ENCODE measurements around the gene AMOTL1.

- no peak for TF ChIP-seq CTCF (IDR thresholded peaks at IDR 0.05; ENCODE audit: control extremely low read depth in 1 of 3, insufficient read depth in 1 of 3, low read depth in 1 of 3, low read length in 3 of 3)
- TF ChIP-seq JUND (IDR thresholded peaks at IDR 0.05; ENCODE audit: low read length) = no peak
- TF ChIP-seq HDAC2 (IDR thresholded peaks at IDR 0.05; ENCODE audit: borderline replicate concordance in 1 of 2, low read depth in 2 of 2, low read length in 2 of 2) = no peak
- TF ChIP-seq SP1 (IDR thresholded peaks at IDR 0.05; ENCODE audit: low read depth, low read length) = no peak
- no peak for TF ChIP-seq NRF1 (IDR thresholded peaks at IDR 0.05; ENCODE audit: low read depth, low read length)
- no peak for TF ChIP-seq POLR2A (IDR thresholded peaks at IDR 0.05; ENCODE audit: control extremely low read depth in 1 of 2, low read depth in 2 of 2, low read length in 2 of 2)
- no peak for TF ChIP-seq CEBPB (IDR thresholded peaks at IDR 0.05; ENCODE audit: low read depth, low read length)
- no peak for TF ChIP-seq CHD2 (IDR thresholded peaks at IDR 0.05; ENCODE audit: low read length)
- TF ChIP-seq MAFK (IDR thresholded peaks at IDR 0.05; ENCODE audit: low read depth, low read length) = no peak
- TF ChIP-seq CREB1 (IDR thresholded peaks at IDR 0.05) = no peak
- TF ChIP-seq SIN3A (conservative IDR thresholded peaks at IDR 0.05 in 1 of 2, IDR thresholded peaks at IDR 0.05 in 1 of 2; ENCODE audit: low read depth in 1 of 2, low read length in 2 of 2) = no peak
- no peak for TF ChIP-seq BRCA1 (IDR thresholded peaks at IDR 0.05; ENCODE audit: low read depth, low read length)
Measured at GRCh38 chr11:94860333-94860732, 92.2 kb downstream of the AMOTL1 start.
